H1 (cell line): ENCODE results near the gene UNC5B. TPM values are rescaled to one million over a fixed set of nuclear protein-coding genes. Genes with fewer than 3 reads are reported as not detected.

Source experiments
- EZH2 ChIP-seq: fragments of 200-600 bp; sonication (generic); IDR thresholded peaks from 2 replicates; pipeline ENCODE4 v1.7.1; 2012; ENCODE audit warnings: low read depth, mild to moderate bottlenecking, moderate library complexity, low read length, inconsistent platforms; ENCODE audit not compliant: severe bottlenecking
- JUND ChIP-seq: IDR thresholded peaks from 2 replicates; pipeline ENCODE4 v1.6.1; 2011; ENCODE audit warnings: mild to moderate bottlenecking, improper control_type of control experiment, low read length
- POLR2A ChIP-seq, 2 experiments: IDR thresholded peaks; 1 replicate in 1 of 2; 2 replicates in 1 of 2; pipeline ENCODE4 v1.6.1; 2011; ENCODE audit warnings: low read depth in 2 of 2, low read length in 2 of 2, mild to moderate bottlenecking in 2 of 2; ENCODE audit errors: control extremely low read depth in 1 of 2
- polyA plus RNA-seq, 7 experiments: library from polyadenylated mRNA; depleted of rRNA in 3 of 7; stranded (reverse) in 5 of 7; unstranded in 2 of 7; fragments of >200 nt in 5 of 7; fragments of 200-250 nt in 2 of 7; gene quantifications; 1 replicate in 5 of 7; 2 replicates in 1 of 7; 4 replicates in 1 of 7; pipeline versions ENCODE4 v1.2.1 to v1.2.3, GENCODE V29; 2011 to 2013; ENCODE audit warnings: missing spikeins in 2 of 7, mixed read lengths in 2 of 7
- total RNA-seq: library from RNA; stranded (reverse); fragmentation: NEBNext Ultra II Directional; extraction: Animal tissue kit (Norgen Biotek cat#: 25700); gene quantifications from 2 replicates; pipeline ENCODE4 v1.2.1, GENCODE V29; 2021
- TF ChIP-seq, protein P1 (sequence below): IDR thresholded peaks from 2 replicates; pipeline ENCODE4 v1.6.1; 2012; ENCODE audit warnings: inconsistent platforms
- TF ChIP-seq, protein P2 (sequence below): IDR thresholded peaks from 2 replicates; pipeline ENCODE4 v1.6.1; 2011; ENCODE audit warnings: low read length, improper control_type of control experiment

UNC5B gene
- total and polyA plus RNA-seq, 2 of the 8 experiments (the other 6 are each of a cell fraction or from before 2014, with no cell fraction given) = 27.9 to 31.8 TPM

DNA sequence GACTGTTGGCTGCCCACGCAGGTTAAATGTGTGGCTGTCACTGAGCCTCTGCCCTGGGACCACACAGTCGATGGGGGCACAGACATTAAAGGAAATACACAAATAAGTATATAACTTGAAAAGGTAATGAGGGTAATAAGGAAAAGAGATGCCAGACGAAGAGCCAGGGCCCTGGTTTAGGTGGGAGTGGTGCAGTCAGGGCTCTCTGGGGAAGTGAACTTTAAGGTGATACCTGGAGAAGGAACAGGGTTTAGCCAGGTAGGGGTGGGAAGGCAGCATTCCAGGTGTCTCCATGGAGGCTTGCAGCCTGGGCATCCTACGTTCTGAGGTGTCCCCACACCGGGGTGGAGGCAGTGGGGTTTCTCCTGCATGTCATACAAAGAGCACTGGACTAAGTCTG, 50.4 kb downstream of the UNC5B start (continued):
- TF ChIP-seq JUND (no peak), POLR2A (IDR thresholded peaks at IDR 0.05; ENCODE audit: control extremely low read depth in 1 of 2, low read depth in 2 of 2, low read length in 2 of 2) (no peak), EZH2 (no peak)
- TF ChIP-seq, protein P1, sequence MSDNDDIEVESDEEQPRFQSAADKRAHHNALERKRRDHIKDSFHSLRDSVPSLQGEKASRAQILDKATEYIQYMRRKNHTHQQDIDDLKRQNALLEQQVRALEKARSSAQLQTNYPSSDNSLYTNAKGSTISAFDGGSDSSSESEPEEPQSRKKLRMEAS = no peak
- TF ChIP-seq, protein P2, sequence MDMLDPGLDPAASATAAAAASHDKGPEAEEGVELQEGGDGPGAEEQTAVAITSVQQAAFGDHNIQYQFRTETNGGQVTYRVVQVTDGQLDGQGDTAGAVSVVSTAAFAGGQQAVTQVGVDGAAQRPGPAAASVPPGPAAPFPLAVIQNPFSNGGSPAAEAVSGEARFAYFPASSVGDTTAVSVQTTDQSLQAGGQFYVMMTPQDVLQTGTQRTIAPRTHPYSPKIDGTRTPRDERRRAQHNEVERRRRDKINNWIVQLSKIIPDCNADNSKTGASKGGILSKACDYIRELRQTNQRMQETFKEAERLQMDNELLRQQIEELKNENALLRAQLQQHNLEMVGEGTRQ = no peak
- TF ChIP-seq, all 59 proteins: peak for 0
